WTC11 (cell line): ENCODE data around the gene TCEANC.

Experiments used
- ESRRA ChIP-seq: sonication (generic); formaldehyde crosslinking; IDR thresholded peaks from 2 replicates; pipeline ENCODE4 v1.8.1; 2022; ENCODE audit warnings: mild to moderate bottlenecking, missing genetic modification reagents, borderline replicate concordance
- FOXJ3 ChIP-seq: sonication (generic); formaldehyde crosslinking; IDR thresholded peaks from 2 replicates; pipeline ENCODE4 v1.9.0; 2021; ENCODE audit warnings: missing genetic modification reagents, mild to moderate bottlenecking, borderline replicate concordance
- FOXK1 ChIP-seq: sonication (generic); formaldehyde crosslinking; IDR thresholded peaks from 2 replicates; pipeline ENCODE4 v1.8.0; 2022; ENCODE audit warnings: mild to moderate bottlenecking, moderate library complexity, missing genetic modification reagents
- NR2C2 ChIP-seq: sonication (generic); formaldehyde crosslinking; IDR thresholded peaks from 2 replicates; pipeline ENCODE4 v1.8.0; 2022; ENCODE audit warnings: mild to moderate bottlenecking, missing genetic modification reagents
- TP53 ChIP-seq: sonication (generic); formaldehyde crosslinking; IDR thresholded peaks from 2 replicates; pipeline ENCODE4 v1.8.1; 2023; ENCODE audit warnings: mild to moderate bottlenecking, missing genetic modification reagents
- ZNF671 ChIP-seq: fragments of 250-450 bp; sonication (Bioruptor Pico); IDR thresholded peaks from 2 replicates; pipeline ENCODE4 v1.8.0; 2021; ENCODE audit warnings: mild to moderate bottlenecking
- TF ChIP-seq, protein P1 (sequence below): fragments of 200-600 bp; IDR thresholded peaks from 2 replicates; pipeline ENCODE4 v1.8.0; 2022; ENCODE audit warnings: antibody characterized with exemption
- TF ChIP-seq, protein P2 (sequence below): sonication (generic); formaldehyde crosslinking; IDR thresholded peaks from 2 replicates; pipeline ENCODE4 v1.8.0; 2023; ENCODE audit warnings: missing genetic modification reagents, mild to moderate bottlenecking, borderline replicate concordance
- TF ChIP-seq, protein P3 (sequence below): sonication (generic); formaldehyde crosslinking; conservative IDR thresholded peaks from 2 replicates; pipeline ENCODE4 v1.8.1; 2023; ENCODE audit warnings: mild to moderate bottlenecking, low read depth, missing genetic modification reagents, moderate library complexity
- TF ChIP-seq, protein P4 (sequence below): sonication (generic); formaldehyde crosslinking; IDR thresholded peaks from 2 replicates; pipeline ENCODE4 v1.8.1; 2023; ENCODE audit warnings: mild to moderate bottlenecking, missing genetic modification reagents, moderate library complexity
- TF ChIP-seq, protein P5 (sequence below): sonication (generic); formaldehyde crosslinking; IDR thresholded peaks from 2 replicates; pipeline ENCODE4 v1.8.0; 2022; ENCODE audit warnings: mild to moderate bottlenecking, missing genetic modification reagents
- TF ChIP-seq, protein P6 (sequence below): sonication (generic); formaldehyde crosslinking; IDR thresholded peaks from 2 replicates; pipeline ENCODE4 v1.8.1; 2022; ENCODE audit warnings: low read depth, missing genetic modification reagents, borderline replicate concordance
- TF ChIP-seq, protein P7 (sequence below): sonication (generic); formaldehyde crosslinking; IDR thresholded peaks from 2 replicates; pipeline ENCODE4 v1.8.0; 2022; ENCODE audit warnings: missing genetic modification reagents
- TF ChIP-seq, protein P8 (sequence below): sonication (generic); formaldehyde crosslinking; IDR thresholded peaks from 2 replicates; pipeline ENCODE4 v1.8.1; 2023; ENCODE audit warnings: mild to moderate bottlenecking, missing genetic modification reagents, moderate library complexity

DNA sequence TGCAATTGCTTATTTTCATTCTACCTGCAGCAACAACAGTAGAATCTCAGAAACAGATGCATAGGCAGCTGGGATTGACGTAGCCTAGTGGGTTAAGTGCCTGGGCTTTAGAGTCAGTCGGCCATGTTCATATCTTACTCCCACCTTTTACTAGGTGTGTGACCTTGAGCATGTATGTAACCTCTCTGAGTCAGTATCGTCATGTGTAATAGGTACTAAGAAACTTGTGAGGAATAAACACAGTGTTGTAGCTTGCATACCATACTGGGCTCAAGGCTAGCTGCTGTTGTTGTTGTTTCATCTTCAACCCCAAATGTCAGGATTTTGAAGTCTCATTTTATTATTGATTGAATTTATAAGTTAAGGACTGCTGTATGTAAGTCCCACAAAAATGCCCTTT, 50.2 kb downstream of the TCEANC start:
- TF ChIP-seq, protein P1, sequence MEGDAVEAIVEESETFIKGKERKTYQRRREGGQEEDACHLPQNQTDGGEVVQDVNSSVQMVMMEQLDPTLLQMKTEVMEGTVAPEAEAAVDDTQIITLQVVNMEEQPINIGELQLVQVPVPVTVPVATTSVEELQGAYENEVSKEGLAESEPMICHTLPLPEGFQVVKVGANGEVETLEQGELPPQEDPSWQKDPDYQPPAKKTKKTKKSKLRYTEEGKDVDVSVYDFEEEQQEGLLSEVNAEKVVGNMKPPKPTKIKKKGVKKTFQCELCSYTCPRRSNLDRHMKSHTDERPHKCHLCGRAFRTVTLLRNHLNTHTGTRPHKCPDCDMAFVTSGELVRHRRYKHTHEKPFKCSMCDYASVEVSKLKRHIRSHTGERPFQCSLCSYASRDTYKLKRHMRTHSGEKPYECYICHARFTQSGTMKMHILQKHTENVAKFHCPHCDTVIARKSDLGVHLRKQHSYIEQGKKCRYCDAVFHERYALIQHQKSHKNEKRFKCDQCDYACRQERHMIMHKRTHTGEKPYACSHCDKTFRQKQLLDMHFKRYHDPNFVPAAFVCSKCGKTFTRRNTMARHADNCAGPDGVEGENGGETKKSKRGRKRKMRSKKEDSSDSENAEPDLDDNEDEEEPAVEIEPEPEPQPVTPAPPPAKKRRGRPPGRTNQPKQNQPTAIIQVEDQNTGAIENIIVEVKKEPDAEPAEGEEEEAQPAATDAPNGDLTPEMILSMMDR = no peak
- TF ChIP-seq, protein P2, sequence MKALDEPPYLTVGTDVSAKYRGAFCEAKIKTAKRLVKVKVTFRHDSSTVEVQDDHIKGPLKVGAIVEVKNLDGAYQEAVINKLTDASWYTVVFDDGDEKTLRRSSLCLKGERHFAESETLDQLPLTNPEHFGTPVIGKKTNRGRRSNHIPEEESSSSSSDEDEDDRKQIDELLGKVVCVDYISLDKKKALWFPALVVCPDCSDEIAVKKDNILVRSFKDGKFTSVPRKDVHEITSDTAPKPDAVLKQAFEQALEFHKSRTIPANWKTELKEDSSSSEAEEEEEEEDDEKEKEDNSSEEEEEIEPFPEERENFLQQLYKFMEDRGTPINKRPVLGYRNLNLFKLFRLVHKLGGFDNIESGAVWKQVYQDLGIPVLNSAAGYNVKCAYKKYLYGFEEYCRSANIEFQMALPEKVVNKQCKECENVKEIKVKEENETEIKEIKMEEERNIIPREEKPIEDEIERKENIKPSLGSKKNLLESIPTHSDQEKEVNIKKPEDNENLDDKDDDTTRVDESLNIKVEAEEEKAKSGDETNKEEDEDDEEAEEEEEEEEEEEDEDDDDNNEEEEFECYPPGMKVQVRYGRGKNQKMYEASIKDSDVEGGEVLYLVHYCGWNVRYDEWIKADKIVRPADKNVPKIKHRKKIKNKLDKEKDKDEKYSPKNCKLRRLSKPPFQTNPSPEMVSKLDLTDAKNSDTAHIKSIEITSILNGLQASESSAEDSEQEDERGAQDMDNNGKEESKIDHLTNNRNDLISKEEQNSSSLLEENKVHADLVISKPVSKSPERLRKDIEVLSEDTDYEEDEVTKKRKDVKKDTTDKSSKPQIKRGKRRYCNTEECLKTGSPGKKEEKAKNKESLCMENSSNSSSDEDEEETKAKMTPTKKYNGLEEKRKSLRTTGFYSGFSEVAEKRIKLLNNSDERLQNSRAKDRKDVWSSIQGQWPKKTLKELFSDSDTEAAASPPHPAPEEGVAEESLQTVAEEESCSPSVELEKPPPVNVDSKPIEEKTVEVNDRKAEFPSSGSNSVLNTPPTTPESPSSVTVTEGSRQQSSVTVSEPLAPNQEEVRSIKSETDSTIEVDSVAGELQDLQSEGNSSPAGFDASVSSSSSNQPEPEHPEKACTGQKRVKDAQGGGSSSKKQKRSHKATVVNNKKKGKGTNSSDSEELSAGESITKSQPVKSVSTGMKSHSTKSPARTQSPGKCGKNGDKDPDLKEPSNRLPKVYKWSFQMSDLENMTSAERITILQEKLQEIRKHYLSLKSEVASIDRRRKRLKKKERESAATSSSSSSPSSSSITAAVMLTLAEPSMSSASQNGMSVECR (CRISPR knock-in tag) = no peak
- no peak for TF ChIP-seq ZNF671 (CRISPR knock-in tag)
- TF ChIP-seq, protein P3, sequence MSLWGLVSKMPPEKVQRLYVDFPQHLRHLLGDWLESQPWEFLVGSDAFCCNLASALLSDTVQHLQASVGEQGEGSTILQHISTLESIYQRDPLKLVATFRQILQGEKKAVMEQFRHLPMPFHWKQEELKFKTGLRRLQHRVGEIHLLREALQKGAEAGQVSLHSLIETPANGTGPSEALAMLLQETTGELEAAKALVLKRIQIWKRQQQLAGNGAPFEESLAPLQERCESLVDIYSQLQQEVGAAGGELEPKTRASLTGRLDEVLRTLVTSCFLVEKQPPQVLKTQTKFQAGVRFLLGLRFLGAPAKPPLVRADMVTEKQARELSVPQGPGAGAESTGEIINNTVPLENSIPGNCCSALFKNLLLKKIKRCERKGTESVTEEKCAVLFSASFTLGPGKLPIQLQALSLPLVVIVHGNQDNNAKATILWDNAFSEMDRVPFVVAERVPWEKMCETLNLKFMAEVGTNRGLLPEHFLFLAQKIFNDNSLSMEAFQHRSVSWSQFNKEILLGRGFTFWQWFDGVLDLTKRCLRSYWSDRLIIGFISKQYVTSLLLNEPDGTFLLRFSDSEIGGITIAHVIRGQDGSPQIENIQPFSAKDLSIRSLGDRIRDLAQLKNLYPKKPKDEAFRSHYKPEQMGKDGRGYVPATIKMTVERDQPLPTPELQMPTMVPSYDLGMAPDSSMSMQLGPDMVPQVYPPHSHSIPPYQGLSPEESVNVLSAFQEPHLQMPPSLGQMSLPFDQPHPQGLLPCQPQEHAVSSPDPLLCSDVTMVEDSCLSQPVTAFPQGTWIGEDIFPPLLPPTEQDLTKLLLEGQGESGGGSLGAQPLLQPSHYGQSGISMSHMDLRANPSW (CRISPR knock-in tag) = no peak
- no peak for TF ChIP-seq FOXK1
- TF ChIP-seq NR2C2 = no peak
- TF ChIP-seq, protein P4, sequence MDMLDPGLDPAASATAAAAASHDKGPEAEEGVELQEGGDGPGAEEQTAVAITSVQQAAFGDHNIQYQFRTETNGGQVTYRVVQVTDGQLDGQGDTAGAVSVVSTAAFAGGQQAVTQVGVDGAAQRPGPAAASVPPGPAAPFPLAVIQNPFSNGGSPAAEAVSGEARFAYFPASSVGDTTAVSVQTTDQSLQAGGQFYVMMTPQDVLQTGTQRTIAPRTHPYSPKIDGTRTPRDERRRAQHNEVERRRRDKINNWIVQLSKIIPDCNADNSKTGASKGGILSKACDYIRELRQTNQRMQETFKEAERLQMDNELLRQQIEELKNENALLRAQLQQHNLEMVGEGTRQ (CRISPR knock-in tag) = no peak
- TF ChIP-seq, protein P5, sequence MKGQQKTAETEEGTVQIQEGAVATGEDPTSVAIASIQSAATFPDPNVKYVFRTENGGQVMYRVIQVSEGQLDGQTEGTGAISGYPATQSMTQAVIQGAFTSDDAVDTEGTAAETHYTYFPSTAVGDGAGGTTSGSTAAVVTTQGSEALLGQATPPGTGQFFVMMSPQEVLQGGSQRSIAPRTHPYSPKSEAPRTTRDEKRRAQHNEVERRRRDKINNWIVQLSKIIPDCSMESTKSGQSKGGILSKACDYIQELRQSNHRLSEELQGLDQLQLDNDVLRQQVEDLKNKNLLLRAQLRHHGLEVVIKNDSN (CRISPR knock-in tag) = no peak
- TF ChIP-seq, protein P6, sequence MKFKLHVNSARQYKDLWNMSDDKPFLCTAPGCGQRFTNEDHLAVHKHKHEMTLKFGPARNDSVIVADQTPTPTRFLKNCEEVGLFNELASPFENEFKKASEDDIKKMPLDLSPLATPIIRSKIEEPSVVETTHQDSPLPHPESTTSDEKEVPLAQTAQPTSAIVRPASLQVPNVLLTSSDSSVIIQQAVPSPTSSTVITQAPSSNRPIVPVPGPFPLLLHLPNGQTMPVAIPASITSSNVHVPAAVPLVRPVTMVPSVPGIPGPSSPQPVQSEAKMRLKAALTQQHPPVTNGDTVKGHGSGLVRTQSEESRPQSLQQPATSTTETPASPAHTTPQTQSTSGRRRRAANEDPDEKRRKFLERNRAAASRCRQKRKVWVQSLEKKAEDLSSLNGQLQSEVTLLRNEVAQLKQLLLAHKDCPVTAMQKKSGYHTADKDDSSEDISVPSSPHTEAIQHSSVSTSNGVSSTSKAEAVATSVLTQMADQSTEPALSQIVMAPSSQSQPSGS = no peak
- no peak for TF ChIP-seq FOXJ3 (CRISPR knock-in tag)
- TF ChIP-seq, protein P7, sequence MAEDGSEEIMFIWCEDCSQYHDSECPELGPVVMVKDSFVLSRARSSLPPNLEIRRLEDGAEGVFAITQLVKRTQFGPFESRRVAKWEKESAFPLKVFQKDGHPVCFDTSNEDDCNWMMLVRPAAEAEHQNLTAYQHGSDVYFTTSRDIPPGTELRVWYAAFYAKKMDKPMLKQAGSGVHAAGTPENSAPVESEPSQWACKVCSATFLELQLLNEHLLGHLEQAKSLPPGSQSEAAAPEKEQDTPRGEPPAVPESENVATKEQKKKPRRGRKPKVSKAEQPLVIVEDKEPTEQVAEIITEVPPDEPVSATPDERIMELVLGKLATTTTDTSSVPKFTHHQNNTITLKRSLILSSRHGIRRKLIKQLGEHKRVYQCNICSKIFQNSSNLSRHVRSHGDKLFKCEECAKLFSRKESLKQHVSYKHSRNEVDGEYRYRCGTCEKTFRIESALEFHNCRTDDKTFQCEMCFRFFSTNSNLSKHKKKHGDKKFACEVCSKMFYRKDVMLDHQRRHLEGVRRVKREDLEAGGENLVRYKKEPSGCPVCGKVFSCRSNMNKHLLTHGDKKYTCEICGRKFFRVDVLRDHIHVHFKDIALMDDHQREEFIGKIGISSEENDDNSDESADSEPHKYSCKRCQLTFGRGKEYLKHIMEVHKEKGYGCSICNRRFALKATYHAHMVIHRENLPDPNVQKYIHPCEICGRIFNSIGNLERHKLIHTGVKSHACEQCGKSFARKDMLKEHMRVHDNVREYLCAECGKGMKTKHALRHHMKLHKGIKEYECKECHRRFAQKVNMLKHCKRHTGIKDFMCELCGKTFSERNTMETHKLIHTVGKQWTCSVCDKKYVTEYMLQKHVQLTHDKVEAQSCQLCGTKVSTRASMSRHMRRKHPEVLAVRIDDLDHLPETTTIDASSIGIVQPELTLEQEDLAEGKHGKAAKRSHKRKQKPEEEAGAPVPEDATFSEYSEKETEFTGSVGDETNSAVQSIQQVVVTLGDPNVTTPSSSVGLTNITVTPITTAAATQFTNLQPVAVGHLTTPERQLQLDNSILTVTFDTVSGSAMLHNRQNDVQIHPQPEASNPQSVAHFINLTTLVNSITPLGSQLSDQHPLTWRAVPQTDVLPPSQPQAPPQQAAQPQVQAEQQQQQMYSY (CRISPR knock-in tag) = no peak
- no peak for TF ChIP-seq ESRRA (CRISPR knock-in tag)
- TF ChIP-seq, protein P8, sequence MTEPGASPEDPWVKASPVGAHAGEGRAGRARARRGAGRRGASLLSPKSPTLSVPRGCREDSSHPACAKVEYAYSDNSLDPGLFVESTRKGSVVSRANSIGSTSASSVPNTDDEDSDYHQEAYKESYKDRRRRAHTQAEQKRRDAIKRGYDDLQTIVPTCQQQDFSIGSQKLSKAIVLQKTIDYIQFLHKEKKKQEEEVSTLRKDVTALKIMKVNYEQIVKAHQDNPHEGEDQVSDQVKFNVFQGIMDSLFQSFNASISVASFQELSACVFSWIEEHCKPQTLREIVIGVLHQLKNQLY (CRISPR knock-in tag) = no peak
- TF ChIP-seq TP53 (CRISPR knock-in tag) = no peak
